Activated T-cell treated with anti-CD3 and anti-CD28 coated beads, Interleukin-2, amount 50 U/mL, for 1 hour (primary cell): Measurements from ENCODE around the gene COL4A1.

Source experiments
- DNase-seq: peaks from one replicate; pipeline ENCODE4 v3.0.0-alpha.2; 2020

Gene COL4A1

GRCh38 chr13:110254751-110255553, 52.0 kb downstream of the COL4A1 start:
- no peak for DNase-seq

GRCh38 chr13:110254151-110254679, 52.7 kb downstream of the COL4A1 start:
- no peak for DNase-seq

GRCh38 chr13:110251193-110251819, 55.7 kb downstream of the COL4A1 start:
- no peak for DNase-seq

- DNase-seq: no peak
Measured at GRCh38 chr13:110250258-110250891, 56.6 kb downstream of the COL4A1 start.

- no peak for DNase-seq
Measured at GRCh38 chr13:110249326-110249725, 57.6 kb downstream of the COL4A1 start.

- no peak for DNase-seq
Measured at GRCh38 chr13:110248449-110249143, 58.4 kb downstream of the COL4A1 start.

- DNase-seq: no peak
Measured at GRCh38 chr13:110246530-110246929, 60.4 kb downstream of the COL4A1 start.

GRCh38 chr13:110245416-110245899, 61.5 kb downstream of the COL4A1 start:
- no peak for DNase-seq

- no peak for DNase-seq
Measured at GRCh38 chr13:110244976-110245375, 62.0 kb downstream of the COL4A1 start.

GRCh38 chr13:110244071-110244830, 62.7 kb downstream of the COL4A1 start:
- no peak for DNase-seq

GRCh38 chr13:110242615-110243014, 64.3 kb downstream of the COL4A1 start:
- no peak for DNase-seq

GRCh38 chr13:110240943-110241342, 66.0 kb downstream of the COL4A1 start:
- DNase-seq: no peak

- no peak for DNase-seq
Measured at GRCh38 chr13:110240352-110240751, 66.6 kb downstream of the COL4A1 start.

GRCh38 chr13:110239280-110240125, 67.5 kb downstream of the COL4A1 start:
- DNase-seq: no peak

- DNase-seq: no peak
Measured at GRCh38 chr13:110238818-110239195, 68.2 kb downstream of the COL4A1 start.

- DNase-seq: no peak
Measured at GRCh38 chr13:110237875-110238817, 68.8 kb downstream of the COL4A1 start.

- no peak for DNase-seq
Measured at GRCh38 chr13:110236831-110237261, 70.1 kb downstream of the COL4A1 start.

GRCh38 chr13:110236431-110236830, 70.5 kb downstream of the COL4A1 start:
- no peak for DNase-seq

- DNase-seq: no peak
Measured at GRCh38 chr13:110234532-110234931, 72.4 kb downstream of the COL4A1 start.

- no peak for DNase-seq
Measured at GRCh38 chr13:110233951-110234280, 73.0 kb downstream of the COL4A1 start.
